Sigmoid colon (tissue), 4 donors: ENCODE measurements around the gene C18orf63.

Experiments used
- CTCF ChIP-seq, 4 experiments: fragments of 450-650 bp in 3 of 4; fragments of 200-600 bp in 1 of 4; IDR thresholded peaks; one replicate each; pipeline ENCODE4 v1.5.1; 2016 to 2019; ENCODE audit warnings: antibody characterized with exemption in 4 of 4, mild to moderate bottlenecking in 3 of 4, moderate library complexity in 2 of 4
- POLR2A ChIP-seq, 2 donors: fragments of 450-650 bp; IDR thresholded peaks; one replicate each; pipeline ENCODE4 v1.6.1; 2016; ENCODE audit warnings: antibody characterized with exemption in 2 of 2, mild to moderate bottlenecking in 2 of 2, moderate library complexity in 2 of 2
- POLR2AphosphoS5 ChIP-seq, 4 donors: sonication (generic); formaldehyde crosslinking; IDR thresholded peaks; one replicate each; pipeline ENCODE4 v1.6.1; 2017; ENCODE audit warnings: antibody characterized with exemption in 4 of 4

DNA sequence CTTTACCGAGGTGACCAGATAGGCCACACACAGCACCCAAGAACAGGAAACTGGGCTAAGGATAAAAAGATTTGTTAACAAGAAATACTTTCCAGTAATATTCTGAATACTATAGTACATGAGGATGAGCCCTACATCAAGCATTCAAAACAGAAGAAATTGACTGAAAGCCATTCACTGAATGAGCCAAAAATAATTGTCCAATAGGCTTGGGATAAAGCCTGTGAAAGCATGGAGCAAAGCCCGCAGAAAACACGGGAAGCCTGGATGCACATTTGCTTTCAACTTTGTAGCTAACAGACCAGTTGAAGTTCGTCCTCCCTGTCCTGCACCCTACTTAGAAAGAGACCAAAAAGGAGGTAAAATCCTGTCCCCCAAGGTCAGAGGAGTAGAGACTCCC lies 85.2 kb downstream of the C18orf63 start:
- TF ChIP-seq POLR2AphosphoS5 (IDR thresholded peaks at IDR 0.05) (no peak), CTCF (IDR thresholded peaks at IDR 0.05) (no peak), POLR2A (IDR thresholded peaks at IDR 0.05) (no peak)
